Ovary (tissue), 3 donors: ENCODE measurements around the gene CACNG3.

ENCODE experiments used
- EP300 ChIP-seq: sonication (generic); formaldehyde crosslinking; IDR thresholded peaks from one replicate; pipeline ENCODE4 v1.6.1; 2017; ENCODE audit warnings: antibody characterized with exemption
- POLR2A ChIP-seq: fragments of 450-650 bp; IDR thresholded peaks from one replicate; pipeline ENCODE4 v1.6.1; 2017; ENCODE audit warnings: antibody characterized with exemption, mild to moderate bottlenecking, moderate library complexity
- TF ChIP-seq, protein P1 (sequence below), 3 donors: fragments of 450-650 bp in 2 of 3; fragments of 200-600 bp in 1 of 3; IDR thresholded peaks; one replicate each; pipeline versions ENCODE4 v1.5.1 to v1.8.0; 2016 to 2022; ENCODE audit warnings: antibody characterized with exemption in 3 of 3, mild to moderate bottlenecking in 1 of 3
- donor health status: DM: no; HTN: no; CAD: no.

DNA sequence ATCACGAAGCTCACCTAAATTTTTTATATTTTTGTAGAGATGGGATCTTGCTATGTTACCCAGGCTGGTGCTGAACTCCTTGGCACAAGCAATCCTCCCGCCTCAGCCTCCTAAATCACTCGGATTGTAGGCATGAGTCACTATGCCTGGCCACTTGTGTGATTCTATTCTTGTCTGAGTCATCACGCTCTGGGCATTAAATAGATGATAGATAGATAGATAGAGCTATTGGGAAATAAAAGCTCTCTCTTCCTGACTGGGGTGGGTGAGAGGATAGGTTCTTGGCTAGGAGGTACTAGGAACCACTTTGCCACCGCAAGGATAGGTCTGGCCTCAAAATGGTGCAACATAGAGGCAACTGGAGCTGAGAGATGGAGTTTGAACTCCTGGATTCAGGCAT lies 21.4 kb upstream of the CACNG3 start:
- TF ChIP-seq EP300 (no peak), POLR2A (no peak)
- TF ChIP-seq, protein P1, sequence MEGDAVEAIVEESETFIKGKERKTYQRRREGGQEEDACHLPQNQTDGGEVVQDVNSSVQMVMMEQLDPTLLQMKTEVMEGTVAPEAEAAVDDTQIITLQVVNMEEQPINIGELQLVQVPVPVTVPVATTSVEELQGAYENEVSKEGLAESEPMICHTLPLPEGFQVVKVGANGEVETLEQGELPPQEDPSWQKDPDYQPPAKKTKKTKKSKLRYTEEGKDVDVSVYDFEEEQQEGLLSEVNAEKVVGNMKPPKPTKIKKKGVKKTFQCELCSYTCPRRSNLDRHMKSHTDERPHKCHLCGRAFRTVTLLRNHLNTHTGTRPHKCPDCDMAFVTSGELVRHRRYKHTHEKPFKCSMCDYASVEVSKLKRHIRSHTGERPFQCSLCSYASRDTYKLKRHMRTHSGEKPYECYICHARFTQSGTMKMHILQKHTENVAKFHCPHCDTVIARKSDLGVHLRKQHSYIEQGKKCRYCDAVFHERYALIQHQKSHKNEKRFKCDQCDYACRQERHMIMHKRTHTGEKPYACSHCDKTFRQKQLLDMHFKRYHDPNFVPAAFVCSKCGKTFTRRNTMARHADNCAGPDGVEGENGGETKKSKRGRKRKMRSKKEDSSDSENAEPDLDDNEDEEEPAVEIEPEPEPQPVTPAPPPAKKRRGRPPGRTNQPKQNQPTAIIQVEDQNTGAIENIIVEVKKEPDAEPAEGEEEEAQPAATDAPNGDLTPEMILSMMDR (IDR thresholded peaks at IDR 0.05): no peak
